ENCODE results near the gene CCDC142.

The CCDC142 gene

DNA sequence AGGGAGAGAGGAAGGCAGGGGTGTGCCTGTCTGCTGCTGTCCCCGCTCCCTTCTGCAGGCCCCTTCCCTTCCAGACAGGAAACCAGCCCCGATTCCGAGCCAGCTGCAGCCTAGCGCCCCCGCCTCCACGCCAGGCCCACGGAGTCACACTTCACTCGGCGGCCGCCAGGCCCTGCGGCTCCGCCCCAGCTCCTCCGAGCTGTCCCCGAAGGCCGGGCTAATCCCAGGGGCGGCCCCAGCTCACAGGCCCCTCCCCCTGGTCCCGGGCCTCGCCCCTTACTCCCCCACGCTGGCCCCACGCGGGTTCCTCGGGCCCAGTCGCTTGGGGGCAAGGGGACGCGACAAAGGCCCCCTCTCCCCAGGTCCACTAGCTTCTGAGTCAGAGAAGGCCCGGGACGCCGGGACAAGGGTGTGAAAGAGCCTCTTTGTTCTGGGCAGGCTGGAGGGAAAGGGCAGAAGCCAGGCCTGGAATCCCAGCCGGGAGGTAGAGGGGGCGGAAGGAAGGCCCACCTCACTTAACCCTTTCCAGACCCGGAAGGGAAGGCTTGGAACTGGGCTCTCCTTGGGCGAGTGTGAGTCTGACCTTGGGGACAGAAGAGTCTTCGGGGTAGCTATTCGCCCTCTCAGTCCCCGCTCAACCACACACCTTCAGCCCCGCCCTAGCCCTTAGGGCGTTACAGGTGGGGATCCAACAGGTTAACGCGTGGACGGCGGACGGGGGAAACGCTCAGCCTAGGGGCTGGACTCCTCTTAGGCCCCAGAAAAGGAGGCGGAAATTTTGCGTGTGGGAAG, 42.2 kb downstream of the CCDC142 start:
- peak; percentile 70 for DNase-seq

DNA sequence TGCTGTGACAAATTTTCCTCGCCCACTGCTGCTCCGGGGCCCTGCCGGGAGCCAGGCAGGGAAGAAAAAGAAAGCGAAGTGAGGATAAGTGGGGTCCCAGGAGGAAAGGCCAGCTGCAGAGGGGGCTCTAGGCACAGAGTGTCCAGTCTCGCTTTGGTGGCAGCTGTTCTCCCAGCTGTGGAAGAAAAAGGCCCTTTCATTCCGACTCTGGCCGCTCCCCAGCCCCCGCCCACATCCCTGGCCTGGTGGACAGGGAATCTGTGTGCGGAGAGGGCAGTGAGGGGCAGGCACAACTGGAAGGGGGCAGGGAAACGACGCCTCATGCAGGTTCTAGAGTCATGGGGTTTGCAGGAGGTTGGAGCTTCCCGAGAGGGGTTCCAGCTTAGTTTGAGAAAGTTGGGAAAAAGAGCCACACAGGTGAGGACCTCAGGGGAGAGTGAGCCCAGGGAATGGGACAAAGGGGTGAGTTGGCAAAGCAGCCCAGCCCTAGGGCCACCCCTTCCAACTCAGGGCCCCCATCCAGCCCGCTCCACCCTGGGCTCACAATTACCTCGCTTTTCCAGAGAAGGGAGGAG, 42.9 kb downstream of the CCDC142 start:
- DNase-seq: no peak

DNA sequence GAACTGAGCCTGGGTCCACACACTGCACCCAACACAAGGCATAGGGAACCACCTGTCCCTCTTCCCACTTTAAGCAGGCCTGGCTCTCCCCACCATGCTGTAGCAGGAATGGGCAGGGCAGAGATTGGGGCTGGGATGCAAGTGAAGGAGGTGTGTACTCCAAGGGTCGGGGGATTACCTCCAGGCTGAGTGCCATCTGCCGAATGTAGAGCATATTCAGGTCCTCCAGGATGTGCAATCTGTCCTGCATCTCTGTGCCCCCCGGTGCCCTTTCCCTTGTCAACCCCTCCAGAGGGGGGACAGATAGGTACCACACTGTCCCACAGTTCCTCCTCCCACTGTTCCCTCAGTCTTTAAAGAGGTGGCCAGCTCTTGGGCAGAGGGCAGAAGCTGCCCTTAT, 43.4 kb downstream of the CCDC142 start:
- DNase-seq: no peak

DNA sequence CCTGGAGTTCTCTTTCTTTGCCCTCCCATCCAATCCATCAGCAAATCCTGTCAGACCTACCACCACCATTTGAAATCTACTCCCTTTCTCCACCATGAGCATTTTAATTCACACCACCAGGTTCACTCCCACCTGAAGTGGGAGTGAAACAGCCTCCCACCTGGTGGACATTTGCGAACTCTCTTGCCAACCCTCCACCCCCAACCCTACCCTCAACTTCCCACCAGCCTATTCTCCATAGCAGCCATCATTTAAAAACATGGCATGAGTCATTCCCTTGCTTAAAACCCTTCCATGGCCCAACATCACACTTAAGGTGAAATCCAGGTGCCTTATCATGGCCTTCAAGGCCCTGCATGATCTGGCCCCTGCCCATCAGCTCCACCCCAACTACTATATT, 44.5 kb downstream of the CCDC142 start:
- DNase-seq: no peak

DNA sequence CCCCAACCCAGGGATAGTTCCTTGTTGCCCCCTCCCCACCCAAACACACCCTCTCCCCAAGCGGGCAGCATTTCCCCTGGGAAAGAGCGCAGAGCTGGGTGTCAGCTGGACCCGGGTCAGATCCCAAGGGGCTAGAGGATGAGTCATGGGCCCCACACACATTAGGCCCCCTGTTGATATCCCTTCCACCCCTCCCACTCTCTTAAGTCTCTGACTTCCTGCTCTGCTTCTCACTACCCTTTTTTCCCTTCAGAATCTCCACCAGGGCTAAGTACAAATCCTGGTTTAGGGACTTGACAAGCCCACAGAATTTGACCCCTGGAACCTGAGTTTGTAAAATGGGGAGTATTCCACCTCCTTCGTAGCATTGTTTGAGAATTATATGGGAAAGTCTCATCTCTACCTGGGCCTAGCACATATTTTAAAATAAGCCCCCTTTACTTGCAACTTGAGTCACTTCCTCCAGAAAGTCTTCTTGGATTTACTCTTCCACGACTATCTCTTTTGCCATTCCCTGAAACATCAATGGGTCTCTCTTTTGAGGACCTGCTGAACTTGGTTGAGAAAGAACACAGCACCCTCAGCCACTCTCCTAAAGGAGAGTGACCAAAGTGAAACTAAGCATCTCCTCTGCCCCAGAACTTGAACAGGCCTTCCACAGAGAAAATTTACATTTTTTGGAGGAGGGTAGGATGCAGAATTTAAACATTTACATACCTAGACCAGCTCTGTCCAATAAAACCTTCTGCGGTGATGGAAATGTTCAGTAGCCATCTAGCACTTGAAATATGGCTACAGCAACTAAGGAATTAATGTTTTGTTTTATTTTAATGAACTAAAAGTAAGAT, 45.7 kb downstream of the CCDC142 start:
- no peak for DNase-seq

DNA sequence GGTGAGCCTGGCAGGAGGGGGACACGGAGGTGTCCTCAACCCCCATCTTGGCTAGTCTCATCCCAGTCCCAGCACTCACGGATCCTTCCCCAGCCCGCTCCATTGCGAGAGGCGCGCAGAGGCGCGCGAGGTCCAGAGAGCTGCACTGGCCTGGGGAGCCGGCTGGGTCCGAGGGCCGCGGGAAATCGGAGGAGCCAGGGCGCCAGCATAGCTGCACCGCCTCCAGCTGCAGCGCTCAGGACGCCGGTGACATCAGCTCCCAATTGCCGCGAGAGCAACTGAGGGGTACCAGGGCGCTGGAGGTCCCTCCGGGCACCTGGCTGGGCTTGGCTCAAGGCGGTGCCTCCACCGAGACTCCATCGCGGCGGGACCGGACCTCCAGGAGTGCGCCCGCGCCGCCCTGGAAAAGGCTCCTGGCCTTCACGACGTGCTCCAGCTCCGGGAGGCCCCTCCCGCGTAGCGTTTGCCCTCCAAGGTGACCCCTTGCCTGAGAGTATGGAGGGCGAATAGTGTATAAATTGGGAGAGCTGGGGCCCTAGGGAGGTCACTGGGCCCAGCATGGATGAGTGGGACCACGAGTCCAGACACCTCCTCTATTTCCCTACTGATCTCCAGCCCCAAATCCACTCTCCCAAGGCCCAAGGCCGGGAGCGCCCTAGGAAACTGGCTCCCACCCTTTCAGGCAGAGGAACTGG, 46.5 kb downstream of the CCDC142 start:
- no peak for DNase-seq

DNA sequence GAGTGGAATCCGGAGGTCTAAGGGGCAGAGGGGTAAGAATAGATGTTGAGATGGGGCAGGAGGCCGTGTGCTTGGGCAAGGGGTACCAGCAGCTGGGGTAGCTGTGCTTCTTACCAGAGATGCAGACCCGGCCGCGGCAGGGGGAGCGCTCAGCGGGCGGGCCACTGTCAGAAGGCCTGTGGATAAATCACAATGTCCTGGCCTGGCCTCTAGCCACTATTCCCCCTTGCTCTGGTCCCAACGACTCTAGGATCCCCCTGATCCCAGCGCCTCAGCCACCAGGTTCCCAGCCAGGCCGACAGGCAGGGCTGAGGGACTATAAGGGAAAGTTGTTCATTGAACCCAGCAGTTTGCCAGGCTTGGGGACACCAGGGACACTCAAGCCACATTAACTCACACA, 52.3 kb downstream of the CCDC142 start:
- no peak for DNase-seq

DNA sequence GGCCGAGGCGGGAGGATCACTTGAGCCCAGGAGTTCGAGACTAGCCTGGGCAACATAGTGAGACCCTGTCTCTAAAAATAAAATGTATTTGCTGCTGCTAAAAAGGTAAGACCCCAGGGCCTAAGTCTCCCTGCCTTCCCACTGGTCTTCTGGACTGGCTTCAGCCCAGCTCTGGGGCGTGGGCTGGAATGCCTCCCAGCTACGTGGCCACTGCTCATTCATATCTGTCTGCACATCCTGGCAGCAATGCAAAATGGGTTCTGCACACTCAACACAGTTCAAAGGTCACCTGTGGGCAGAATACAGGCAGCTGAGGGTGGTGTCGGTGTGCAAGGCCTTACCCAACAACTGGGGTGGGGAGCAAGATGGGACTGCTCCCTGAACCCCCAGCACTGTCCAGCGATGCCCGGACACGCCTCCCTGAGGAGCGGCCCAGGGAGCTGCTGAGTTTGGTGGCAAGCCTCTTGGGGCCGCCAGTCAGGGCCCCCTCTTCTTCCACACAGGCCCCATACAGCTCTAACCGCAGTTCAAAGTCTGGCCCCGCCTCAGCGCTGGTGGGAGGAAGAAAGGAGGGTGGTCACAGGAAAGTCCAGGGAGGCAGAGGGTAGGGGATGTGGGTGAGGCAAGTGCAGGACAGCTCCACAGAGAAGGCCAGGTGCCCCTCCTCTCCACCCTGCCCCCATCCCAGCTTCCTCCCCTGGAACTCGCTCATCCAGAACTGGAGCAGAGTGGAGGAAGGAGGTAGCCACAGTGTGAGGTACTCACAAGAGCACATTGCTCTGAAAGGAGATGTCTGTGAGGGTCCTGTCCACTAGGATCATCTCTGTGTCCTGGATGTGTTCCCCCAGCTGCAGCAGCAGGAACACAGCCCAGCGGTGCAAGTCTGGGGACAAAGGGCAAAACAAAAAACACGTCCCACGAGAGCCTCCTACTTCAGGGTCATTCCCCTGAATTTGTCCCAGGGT, 53.0 kb downstream of the CCDC142 start:
- DNase-seq: no peak

DNA sequence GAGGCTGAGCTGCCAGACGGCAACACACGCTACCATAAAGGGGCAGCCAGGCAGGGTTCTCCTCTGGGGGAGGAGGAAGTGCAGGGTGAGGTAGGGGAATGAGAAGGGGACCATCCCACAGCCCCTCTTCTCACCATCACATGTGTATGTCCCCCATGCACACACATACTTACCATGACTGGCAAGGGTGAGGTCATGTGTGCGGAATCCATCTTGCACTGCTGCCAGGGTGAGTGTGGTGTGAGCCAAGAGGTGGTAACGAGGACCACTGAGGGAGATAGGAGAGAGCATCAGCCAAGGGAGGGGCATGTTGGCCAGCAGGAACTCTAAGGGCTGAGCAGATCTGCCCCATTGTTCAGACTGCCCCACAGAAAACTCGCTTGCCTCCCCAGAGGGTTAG, 54.1 kb downstream of the CCDC142 start:
- DNase-seq: no peak

DNA sequence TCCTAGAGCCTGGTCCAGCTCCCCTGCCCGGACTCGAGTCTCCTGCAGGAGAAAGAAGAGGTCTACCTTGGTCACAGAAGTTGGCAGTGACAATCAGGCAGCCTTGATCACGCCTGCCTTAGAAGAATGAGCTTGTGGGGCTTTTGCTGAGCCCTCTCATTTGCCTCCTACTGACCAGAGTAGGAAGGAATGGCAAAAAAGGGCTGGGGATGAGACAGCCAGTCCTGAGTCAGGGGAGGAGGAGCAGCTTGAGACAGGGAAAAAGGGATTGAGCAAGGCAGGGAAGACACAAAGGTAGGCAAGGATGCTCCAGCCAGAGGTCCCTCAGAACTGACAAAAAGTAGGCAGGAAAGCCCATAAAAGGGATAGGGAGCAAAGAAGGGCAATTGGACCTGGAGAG, 55.2 kb downstream of the CCDC142 start:
- no peak for DNase-seq

DNA sequence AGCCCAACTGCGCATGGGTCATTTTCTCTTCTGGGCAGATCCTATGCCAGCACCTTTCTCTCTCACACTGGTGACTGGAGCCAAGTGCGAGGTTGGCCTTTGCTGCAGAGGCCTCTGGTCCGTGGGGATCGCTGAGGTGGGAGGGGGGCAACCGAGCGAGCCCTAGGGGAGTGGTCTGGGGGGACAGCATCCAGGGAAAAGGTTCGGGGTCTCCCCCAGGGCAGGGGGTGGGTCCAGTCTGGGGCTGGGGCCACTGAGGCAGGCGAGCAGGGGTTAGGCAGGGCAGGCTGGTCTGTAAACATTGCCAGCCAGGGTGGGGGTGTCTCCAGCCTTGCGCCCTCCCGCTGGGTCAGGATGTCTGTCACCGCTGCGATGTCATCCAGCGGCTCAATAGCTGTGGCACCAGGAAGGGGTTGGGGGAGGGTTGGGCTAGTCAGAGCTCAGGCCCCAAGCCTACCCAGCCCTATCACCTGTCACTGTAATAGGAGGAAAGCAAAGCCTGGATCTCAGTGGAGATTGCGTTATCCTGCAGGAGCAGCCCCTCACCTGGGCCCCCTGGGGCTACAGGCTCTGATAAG, 56.5 kb downstream of the CCDC142 start:
- no peak for DNase-seq

DNA sequence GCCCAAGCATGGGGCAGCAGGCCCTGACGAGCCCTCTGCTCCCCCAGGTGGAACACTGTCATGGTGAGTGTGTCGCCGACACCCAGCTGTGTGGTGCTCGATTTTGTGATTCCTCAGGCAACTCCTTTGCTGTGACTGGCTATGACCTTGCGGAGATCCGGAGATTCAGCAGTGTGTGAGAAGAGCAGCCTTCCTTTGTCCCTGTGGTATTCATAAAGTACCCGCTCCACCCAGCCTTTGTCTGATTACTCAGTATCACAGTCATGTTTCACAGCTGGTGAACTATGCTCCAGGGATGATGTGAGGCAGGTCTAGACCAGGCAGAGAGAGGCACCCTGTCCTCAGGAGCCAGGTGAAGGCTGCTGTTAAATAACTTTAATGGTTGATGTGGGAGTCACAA, 57.3 kb downstream of the CCDC142 start:
- DNase-seq: no peak

DNA sequence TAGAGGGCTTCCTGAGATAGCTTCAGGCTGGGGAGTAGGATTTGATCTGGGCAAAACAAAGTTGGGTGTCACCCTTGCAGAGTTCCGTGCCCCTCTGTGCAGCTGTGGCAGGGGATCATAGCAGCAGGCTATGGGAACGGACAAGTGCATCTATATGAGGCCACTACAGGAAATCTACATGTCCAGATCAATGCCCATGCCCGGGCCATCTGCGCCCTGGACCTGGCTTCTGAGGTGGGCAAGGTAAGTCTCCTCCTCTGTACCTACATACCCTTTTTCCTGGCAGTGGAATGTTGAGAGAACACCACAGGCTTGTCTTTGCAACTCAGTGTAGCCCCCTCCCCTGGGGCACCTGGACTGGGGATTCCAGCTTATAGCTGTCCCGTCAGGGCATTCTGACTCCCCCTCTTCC, 57.8 kb downstream of the CCDC142 start:
- no peak for DNase-seq

DNA sequence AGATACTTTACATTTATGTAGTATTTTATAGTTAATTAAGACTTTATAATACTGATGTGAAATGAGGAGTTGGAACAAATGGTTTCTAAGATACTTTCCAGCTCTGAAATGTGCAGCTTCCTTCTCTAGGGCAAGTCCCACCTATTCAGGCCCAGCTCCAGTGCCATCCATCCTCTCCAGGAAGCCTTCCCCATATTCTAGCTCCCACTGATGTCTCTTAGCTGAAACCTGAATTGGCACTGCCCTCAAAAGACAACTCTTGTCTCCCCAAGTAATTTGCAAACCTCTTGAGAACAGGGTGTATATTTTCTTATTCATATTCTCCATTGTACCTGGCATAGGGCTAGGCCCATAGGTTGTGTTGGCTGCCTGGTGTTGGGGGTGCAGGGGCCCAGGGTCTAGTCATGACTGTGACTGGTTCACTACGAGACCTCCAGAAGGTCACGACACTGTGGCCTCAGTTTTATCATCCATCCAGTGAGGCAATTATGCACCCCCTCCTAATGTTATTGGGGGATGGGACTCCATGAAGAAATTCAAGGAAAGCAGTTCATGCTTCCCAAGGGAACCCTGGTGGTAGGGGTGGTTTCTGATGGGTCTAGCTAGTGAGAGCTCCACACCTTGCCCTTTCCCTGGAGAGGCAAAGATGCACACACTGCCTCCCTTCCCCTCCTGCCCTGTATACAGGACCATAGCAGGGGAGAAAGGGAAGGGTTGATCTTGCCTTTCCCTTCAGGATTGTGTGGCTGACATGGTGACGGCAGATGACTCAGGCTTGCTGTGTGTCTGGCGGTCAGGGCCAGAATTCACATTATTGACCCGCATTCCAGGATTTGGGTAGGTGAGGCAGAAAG, 58.4 kb downstream of the CCDC142 start:
- DNase-seq: no peak

Data from CD4-positive, alpha-beta T cell treated with Interleukin-15 for 1 hour (primary cell).